ENCODE results near the gene MRTFA.

The MRTFA gene

DNA sequence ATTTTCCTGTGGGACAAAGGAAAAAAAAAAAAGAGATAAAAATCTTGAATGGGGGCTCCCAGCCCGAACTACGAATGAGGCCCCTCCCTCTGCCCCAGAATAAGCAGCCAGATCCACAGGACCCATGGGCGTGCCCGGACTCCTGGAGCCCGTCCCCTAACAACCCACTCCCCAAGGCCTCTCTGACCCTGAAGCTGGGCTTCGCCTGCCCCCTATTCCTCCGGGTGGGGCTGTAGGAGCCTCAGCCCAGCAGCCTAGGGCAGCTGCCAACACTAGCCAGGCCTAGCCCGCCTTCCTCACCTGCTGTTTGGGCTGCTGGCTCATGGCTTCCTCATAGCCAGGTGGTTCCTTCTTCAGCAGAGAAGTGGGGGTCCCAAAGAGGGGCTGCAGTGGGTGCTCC, 219.5 kb downstream of the MRTFA start:
- Histone ChIP-seq H3K4ac (ENCODE audit: low read length) (no peak overlapping the region), H3K14ac (ENCODE audit: low read length) (no peak overlapping the region), H3K18ac (ENCODE audit: low read length) (no peak overlapping the region), H4K91ac (ENCODE audit: low read depth, low read length, poor library complexity) (no peak overlapping the region), H2AK5ac (ENCODE audit: low read depth, low read length) (no peak overlapping the region), H2BK12ac (ENCODE audit: low read length) (no peak overlapping the region), H2BK15ac (ENCODE audit: low read length) (no peak overlapping the region), H2BK5ac (ENCODE audit: low read length) (no peak overlapping the region), H3K36me3 (replicated peaks in 1 of 2; ENCODE audit: control insufficient read depth in 2 of 2, insufficient read depth in 2 of 2, low read length in 2 of 2) (peaks cover 49 to 63% of the 10 kb centered on the region in 2 donors), H3K9ac (ENCODE audit: low read depth, low read length, poor library complexity) (no peak overlapping the region), H4K8ac (ENCODE audit: low read depth, low read length) (no peak overlapping the region), H3K79me1 (ENCODE audit: low read depth, low read length) (peaks cover 1% of the 10 kb centered on the region), H2AFZ (ENCODE audit: low read length) (no peak overlapping the region), H3K27me3 (ENCODE audit: control insufficient read depth in 3 of 3, insufficient read depth in 3 of 3, low read depth in 1 of 3, low read length in 3 of 3) (no peaks in the 10 kb centered on the region), H3K23ac (ENCODE audit: low read depth, low read length, poor library complexity) (peak overlapping the region; percentile 31), H3K9me3 (replicated peaks in 1 of 2; ENCODE audit: control insufficient read depth in 2 of 2, insufficient read depth in 1 of 2, low read depth in 1 of 2, low read length in 2 of 2) (peaks cover 0 to 3% of the 10 kb centered on the region in 2 donors), H3K4me3 (ENCODE audit: low read length in 2 of 2) (no peak overlapping the region), H3K4me1 (ENCODE audit: control insufficient read depth in 2 of 2, insufficient read depth in 1 of 2, low read depth in 1 of 2, low read length in 2 of 2) (no peaks in the 10 kb centered on the region), H3K27ac (replicated peaks; ENCODE audit: low read length) (no peak overlapping the region), H3K4me2 (ENCODE audit: insufficient read depth, low read length, poor library complexity, severe bottlenecking) (no peak overlapping the region), H2BK120ac (ENCODE audit: low read depth, low read length) (no peak overlapping the region)
- no CpG with 5 or more reads among the region's 8 CpGs for WGBS, 2 donors (ENCODE audit: extremely low coverage in 2 of 2, insufficient read length in 2 of 2, insufficient replicate concordance in 1 of 2)
- DNase-seq (ENCODE audit: low spot score) = no peak

DNA sequence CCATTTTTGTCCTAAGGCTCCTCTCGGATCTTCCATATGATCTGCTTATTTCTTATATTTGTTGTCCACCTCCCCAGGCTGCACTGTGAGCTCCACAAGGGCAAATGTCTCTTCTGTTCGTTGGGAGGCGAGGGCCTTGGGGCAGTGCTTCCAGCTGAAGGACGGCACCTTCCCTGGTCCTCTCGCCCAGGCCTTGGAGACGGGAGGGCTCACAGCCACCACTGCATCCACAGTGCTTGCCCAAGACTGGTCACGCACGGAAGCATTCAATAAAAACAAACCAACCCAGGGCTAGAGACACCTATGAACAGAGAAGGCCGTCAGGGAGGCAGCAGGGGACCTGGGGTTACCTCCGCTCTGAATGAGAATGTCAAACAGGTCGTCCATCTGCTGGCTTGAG, 219.9 kb downstream of the MRTFA start:
- peak overlapping the region; percentile 43 for H3K23ac ChIP-seq (ENCODE audit: low read depth, low read length, poor library complexity)
- whole genome bisulfite sequencing, 2 donors (ENCODE audit: extremely low coverage in 2 of 2, insufficient read length in 2 of 2, insufficient replicate concordance in 1 of 2) = no CpG with 5 or more reads among the region's 11 CpGs
- no peak overlapping the region for H3K9ac ChIP-seq (ENCODE audit: low read depth, low read length, poor library complexity)
- H3K18ac ChIP-seq (ENCODE audit: low read length) = no peak overlapping the region
- no peak overlapping the region for H3K4me3 ChIP-seq (ENCODE audit: low read length in 2 of 2)
- H2AFZ ChIP-seq (ENCODE audit: low read length) = no peak overlapping the region
- H3K27me3 ChIP-seq (ENCODE audit: control insufficient read depth in 3 of 3, insufficient read depth in 3 of 3, low read depth in 1 of 3, low read length in 3 of 3) = no peaks in the 10 kb centered on the region
- H3K36me3 ChIP-seq (replicated peaks in 1 of 2; ENCODE audit: control insufficient read depth in 2 of 2, insufficient read depth in 2 of 2, low read length in 2 of 2) = peaks cover 47 to 63% of the 10 kb centered on the region in 2 donors
- DNase-seq (ENCODE audit: low spot score) = no peak
- H3K9me3 ChIP-seq (replicated peaks in 1 of 2; ENCODE audit: control insufficient read depth in 2 of 2, insufficient read depth in 1 of 2, low read depth in 1 of 2, low read length in 2 of 2) = peaks cover 0 to 3% of the 10 kb centered on the region in 2 donors
- H3K14ac ChIP-seq (ENCODE audit: low read length) = peak overlapping the region; percentile 71
- no peak overlapping the region for H3K27ac ChIP-seq (replicated peaks; ENCODE audit: low read length)
- H3K4me2 ChIP-seq (ENCODE audit: insufficient read depth, low read length, poor library complexity, severe bottlenecking) = no peak overlapping the region
- H2BK12ac ChIP-seq (ENCODE audit: low read length) = no peak overlapping the region
- H2BK15ac ChIP-seq (ENCODE audit: low read length) = no peak overlapping the region
- no peak overlapping the region for H3K4ac ChIP-seq (ENCODE audit: low read length)
- H2BK5ac ChIP-seq (ENCODE audit: low read length) = no peak overlapping the region
- H4K91ac ChIP-seq (ENCODE audit: low read depth, low read length, poor library complexity) = no peak overlapping the region
- no peaks in the 10 kb centered on the region for H3K4me1 ChIP-seq (ENCODE audit: control insufficient read depth in 2 of 2, insufficient read depth in 1 of 2, low read depth in 1 of 2, low read length in 2 of 2)
- H3K79me1 ChIP-seq (ENCODE audit: low read depth, low read length) = peaks cover 1% of the 10 kb centered on the region
- no peak overlapping the region for H2BK120ac ChIP-seq (ENCODE audit: low read depth, low read length)
- H2AK5ac ChIP-seq (ENCODE audit: low read depth, low read length) = no peak overlapping the region
- peak overlapping the region; percentile 72 for H4K8ac ChIP-seq (ENCODE audit: low read depth, low read length)

DNA sequence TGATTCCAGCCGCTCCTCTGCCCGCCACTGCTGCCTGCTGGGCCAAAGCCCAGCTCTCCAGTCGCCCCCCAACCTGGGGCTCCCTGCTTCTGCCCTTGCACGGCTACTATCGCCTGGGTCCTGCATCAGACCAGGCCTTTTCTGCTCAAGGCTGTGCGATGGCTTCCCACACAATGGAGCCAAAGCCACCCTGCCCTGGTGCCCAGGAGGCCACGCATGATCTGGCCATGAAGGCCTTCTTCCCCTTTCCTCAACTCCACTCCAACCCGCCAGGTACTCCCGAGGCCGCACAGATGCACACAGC, 220.3 kb downstream of the MRTFA start:
- no peak overlapping the region for H2AFZ ChIP-seq (ENCODE audit: low read length)
- H3K4me3 ChIP-seq (ENCODE audit: low read length in 2 of 2) = no peak overlapping the region
- no peak overlapping the region for H2BK12ac ChIP-seq (ENCODE audit: low read length)
- no peak overlapping the region for H3K4me2 ChIP-seq (ENCODE audit: insufficient read depth, low read length, poor library complexity, severe bottlenecking)
- H3K36me3 ChIP-seq (replicated peaks in 1 of 2; ENCODE audit: control insufficient read depth in 2 of 2, insufficient read depth in 2 of 2, low read length in 2 of 2) = peaks cover 49 to 65% of the 10 kb centered on the region in 2 donors
- no peak overlapping the region for H2BK120ac ChIP-seq (ENCODE audit: low read depth, low read length)
- no peaks in the 10 kb centered on the region for H3K4me1 ChIP-seq (ENCODE audit: control insufficient read depth in 2 of 2, insufficient read depth in 1 of 2, low read depth in 1 of 2, low read length in 2 of 2)
- H3K9me3 ChIP-seq (replicated peaks in 1 of 2; ENCODE audit: control insufficient read depth in 2 of 2, insufficient read depth in 1 of 2, low read depth in 1 of 2, low read length in 2 of 2) = peaks cover 0 to 3% of the 10 kb centered on the region in 2 donors
- DNase-seq (ENCODE audit: low spot score) = no peak
- peaks cover 1% of the 10 kb centered on the region for H3K79me1 ChIP-seq (ENCODE audit: low read depth, low read length)
- no CpG with 5 or more reads among the region's 10 CpGs for WGBS, 2 donors (ENCODE audit: extremely low coverage in 2 of 2, insufficient read length in 2 of 2, insufficient replicate concordance in 1 of 2)
- H3K18ac ChIP-seq (ENCODE audit: low read length) = no peak overlapping the region
- H3K9ac ChIP-seq (ENCODE audit: low read depth, low read length, poor library complexity) = no peak overlapping the region
- H4K8ac ChIP-seq (ENCODE audit: low read depth, low read length) = no peak overlapping the region
- no peak overlapping the region for H3K23ac ChIP-seq (ENCODE audit: low read depth, low read length, poor library complexity)
- H3K4ac ChIP-seq (ENCODE audit: low read length) = no peak overlapping the region
- no peak overlapping the region for H2BK5ac ChIP-seq (ENCODE audit: low read length)
- no peaks in the 10 kb centered on the region for H3K27me3 ChIP-seq (ENCODE audit: control insufficient read depth in 3 of 3, insufficient read depth in 3 of 3, low read depth in 1 of 3, low read length in 3 of 3)
- H2AK5ac ChIP-seq (ENCODE audit: low read depth, low read length) = no peak overlapping the region
- H3K14ac ChIP-seq (ENCODE audit: low read length) = no peak overlapping the region
- no peak overlapping the region for H4K91ac ChIP-seq (ENCODE audit: low read depth, low read length, poor library complexity)
- no peak overlapping the region for H3K27ac ChIP-seq (replicated peaks; ENCODE audit: low read length)
- no peak overlapping the region for H2BK15ac ChIP-seq (ENCODE audit: low read length)

DNA sequence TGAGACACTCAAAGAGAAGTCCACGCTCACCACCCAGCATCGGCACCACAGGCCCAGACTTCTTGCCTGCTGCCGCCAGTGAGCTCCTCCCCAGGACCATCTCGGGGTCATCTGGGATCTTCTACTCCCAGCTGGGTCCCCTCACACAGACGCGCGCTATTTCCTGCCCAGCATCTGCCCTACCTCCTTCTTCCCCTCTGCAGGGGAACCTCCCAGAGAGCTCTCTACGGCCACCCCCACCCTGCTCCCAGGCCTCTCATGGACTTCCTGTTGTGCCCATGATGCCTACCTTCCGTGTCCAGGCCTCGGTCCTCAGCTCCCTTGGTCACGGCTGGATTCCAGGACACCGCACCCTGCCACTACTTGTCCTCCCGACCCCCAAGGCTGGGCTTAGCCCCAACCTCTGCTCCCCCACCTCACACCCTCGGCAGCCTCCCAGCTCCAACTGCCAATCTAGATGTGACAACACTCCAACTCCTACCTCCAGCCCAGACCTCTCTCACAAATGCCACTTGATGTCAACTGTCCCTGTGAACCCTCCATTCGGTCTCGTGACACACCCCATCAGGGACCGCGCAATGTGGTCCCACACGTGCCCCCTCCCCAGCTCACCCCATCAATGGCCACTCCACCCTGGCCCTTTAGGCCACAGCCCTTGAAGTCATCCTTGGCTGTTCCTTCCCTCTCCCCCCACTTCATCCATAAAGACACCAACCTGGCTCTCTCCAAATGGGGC, 220.8 kb downstream of the MRTFA start:
- Histone ChIP-seq H3K23ac (ENCODE audit: low read depth, low read length, poor library complexity) (peak overlapping the region; percentile 43), H2AK5ac (ENCODE audit: low read depth, low read length) (no peak overlapping the region), H3K4me1 (ENCODE audit: control insufficient read depth in 2 of 2, insufficient read depth in 1 of 2, low read depth in 1 of 2, low read length in 2 of 2) (no peaks in the 10 kb centered on the region), H3K27ac (replicated peaks; ENCODE audit: low read length) (no peak overlapping the region), H4K91ac (ENCODE audit: low read depth, low read length, poor library complexity) (no peak overlapping the region), H3K4me3 (ENCODE audit: low read length in 2 of 2) (no peak overlapping the region), H3K9me3 (replicated peaks in 1 of 2; ENCODE audit: control insufficient read depth in 2 of 2, insufficient read depth in 1 of 2, low read depth in 1 of 2, low read length in 2 of 2) (peaks cover 0 to 3% of the 10 kb centered on the region in 2 donors), H4K8ac (ENCODE audit: low read depth, low read length) (peak overlapping the region; percentile 3), H3K27me3 (ENCODE audit: control insufficient read depth in 3 of 3, insufficient read depth in 3 of 3, low read depth in 1 of 3, low read length in 3 of 3) (no peaks in the 10 kb centered on the region), H2BK5ac (ENCODE audit: low read length) (peak overlapping the region; percentile 53), H3K79me1 (ENCODE audit: low read depth, low read length) (peaks cover 1% of the 10 kb centered on the region), H3K18ac (ENCODE audit: low read length) (no peak overlapping the region), H3K9ac (ENCODE audit: low read depth, low read length, poor library complexity) (no peak overlapping the region), H2BK15ac (ENCODE audit: low read length) (no peak overlapping the region), H2AFZ (ENCODE audit: low read length) (no peak overlapping the region), H3K36me3 (replicated peaks in 1 of 2; ENCODE audit: control insufficient read depth in 2 of 2, insufficient read depth in 2 of 2, low read length in 2 of 2) (peaks cover 48 to 65% of the 10 kb centered on the region in 2 donors), H3K4me2 (ENCODE audit: insufficient read depth, low read length, poor library complexity, severe bottlenecking) (no peak overlapping the region), H3K14ac (ENCODE audit: low read length) (peak overlapping the region; percentile 38), H3K4ac (ENCODE audit: low read length) (no peak overlapping the region), H2BK120ac (ENCODE audit: low read depth, low read length) (no peak overlapping the region), H2BK12ac (ENCODE audit: low read length) (peak overlapping the region; percentile 41)
- no CpG with 5 or more reads among the region's 19 CpGs for WGBS, 2 donors (ENCODE audit: extremely low coverage in 2 of 2, insufficient read length in 2 of 2, insufficient replicate concordance in 1 of 2)
- DNase-seq (ENCODE audit: low spot score) = no peak
